ENCODE data around the gene VILL.
"Not testable (repeated sequence)": the region's sequence is repeated elsewhere in the genome, so short reads cannot be mapped to it uniquely, and the experiment has no call there.

Gene VILL

GRCh38 chr3:37987751-37988179, 2.8 kb upstream of the VILL start:
- no peaks in the 10 kb centered on the region for H3K9me2 ChIP-seq (replicated peaks; ENCODE audit: insufficient read depth, low read length)
- no peaks in the 10 kb centered on the region; the same call in 1 of the 2 replicates for H3K27me3 ChIP-seq (replicated peaks; ENCODE audit: insufficient read depth, low read length)
- no peaks in the 10 kb centered on the region for H3K4me1 ChIP-seq (ENCODE audit: low read length)
- H3K79me2 ChIP-seq (ENCODE audit: low read length) = no peaks in the 10 kb centered on the region
- no peaks in the 10 kb centered on the region for H4K20me1 ChIP-seq (ENCODE audit: insufficient read depth, low read length)
- no peak for TF ChIP-seq EZH2phosphoT487 (IDR thresholded peaks at IDR 0.05; ENCODE audit: low read length)
- TF ChIP-seq CTCF (IDR thresholded peaks at IDR 0.05; ENCODE audit: low read length) = no peak
- TF ChIP-seq EZH2 (optimal IDR thresholded peaks at IDR 0.05; ENCODE audit: low read depth, low read length) = no peak
- DNase-seq = no peak
- H3K36me3 ChIP-seq (replicated peaks; ENCODE audit: insufficient read depth, low read length) = no peaks in the 10 kb centered on the region
- H2AFZ ChIP-seq (ENCODE audit: low read length) = no peak overlapping the region
- no peak overlapping the region for H3K27ac ChIP-seq (ENCODE audit: low read length)
- H3F3A ChIP-seq (ENCODE audit: insufficient read depth, low read length) = no peaks in the 10 kb centered on the region
- H3K4me2 ChIP-seq (ENCODE audit: low read depth, low read length) = no peak overlapping the region
- no peak overlapping the region for H3K4me3 ChIP-seq (ENCODE audit: low read length)
- no peaks in the 10 kb centered on the region for H3K9me3 ChIP-seq (replicated peaks; ENCODE audit: insufficient read depth, low read length)
- H3K9ac ChIP-seq (ENCODE audit: low read length) = no peak overlapping the region

- H3K4me2 ChIP-seq (ENCODE audit: low read depth, low read length); H3K27me3 ChIP-seq (replicated peaks; ENCODE audit: insufficient read depth, low read length); H3K4me3 ChIP-seq (ENCODE audit: low read length); H3K9me3 ChIP-seq (replicated peaks; ENCODE audit: insufficient read depth, low read length); H2AFZ ChIP-seq (ENCODE audit: low read length); H3K9ac ChIP-seq (ENCODE audit: low read length); H3F3A ChIP-seq (ENCODE audit: insufficient read depth, low read length); H3K36me3 ChIP-seq (replicated peaks; ENCODE audit: insufficient read depth, low read length); H3K79me2 ChIP-seq (ENCODE audit: low read length); H3K9me2 ChIP-seq (replicated peaks; ENCODE audit: insufficient read depth, low read length); DNase-seq; H3K4me1 ChIP-seq (ENCODE audit: low read length); H4K20me1 ChIP-seq (ENCODE audit: insufficient read depth, low read length); H3K27ac ChIP-seq (ENCODE audit: low read length): not testable (repeated sequence)
These were observed 2.2 kb upstream of the VILL start for GRCh38 chr3:37988376-37988775.

GRCh38 chr3:37988931-37989525, 1.6 kb upstream of the VILL start:
- DNase-seq = no peak

More at GRCh38 chr3:37988931-37989525, 1.6 kb upstream of the VILL start:
- no peak for TF ChIP-seq EZH2phosphoT487 (IDR thresholded peaks at IDR 0.05; ENCODE audit: low read length)
- TF ChIP-seq EZH2 (optimal IDR thresholded peaks at IDR 0.05; ENCODE audit: low read depth, low read length) = no peak
- TF ChIP-seq CTCF (IDR thresholded peaks at IDR 0.05; ENCODE audit: low read length) = no peak
- Histone ChIP-seq H3K4me2 (ENCODE audit: low read depth, low read length) (no peak overlapping the region), H3F3A (ENCODE audit: insufficient read depth, low read length) (0 out of 2 replicates have a peak, but pooled peaks cover 5% of the 10 kb centered on the region), H2AFZ (ENCODE audit: low read length) (no peak overlapping the region), H3K9me2 (replicated peaks; ENCODE audit: insufficient read depth, low read length) (no peaks in the 10 kb centered on the region), H3K36me3 (replicated peaks; ENCODE audit: insufficient read depth, low read length) (no peaks in the 10 kb centered on the region), H3K27ac (ENCODE audit: low read length) (no peak overlapping the region), H4K20me1 (ENCODE audit: insufficient read depth, low read length) (no peaks in the 10 kb centered on the region), H3K79me2 (ENCODE audit: low read length) (no peaks in the 10 kb centered on the region), H3K9me3 (replicated peaks; ENCODE audit: insufficient read depth, low read length) (no peaks in the 10 kb centered on the region), H3K9ac (ENCODE audit: low read length) (no peak overlapping the region), H3K4me3 (ENCODE audit: low read length) (no peak overlapping the region), H3K27me3 (replicated peaks; ENCODE audit: insufficient read depth, low read length) (no peaks in the 10 kb centered on the region; the same call in 1 of the 2 replicates), H3K4me1 (ENCODE audit: low read length) (peaks cover 4% of the 10 kb centered on the region; the same call in 1 of the 2 replicates)
